Measurements from ENCODE around the gene HESX1. TPM values are rescaled to one million over a fixed set of nuclear protein-coding genes. Genes with fewer than 3 reads are reported as not detected.
A peak's percentile ranks its signal among the peaks of the same experiment; 100 is the strongest.

HESX1 gene
- total RNA-seq, 1 donor from 2014 or later: 42.1 TPM

GRCh38 chr3:57206423-57206822 is 6.6 kb upstream of the HESX1 start:
- no peaks in the 10 kb centered on the region for H4K20me1 ChIP-seq (ENCODE audit: low read depth)
- H3K27me3 Mint-ChIP-seq (ENCODE audit: insufficient read depth, low read depth): peaks cover 2% of the 10 kb centered on the region

GRCh38 chr3:57194641-57195040 is 5.1 kb downstream of the HESX1 start:
- Mint-ChIP-seq H3K4me3 (no peak overlapping the region), H3K36me3 (no peaks in the 10 kb centered on the region), H3K9me3 (no peaks in the 10 kb centered on the region), H3K27ac (no peak overlapping the region), H3K4me1 (peaks cover 8% of the 10 kb centered on the region), H3K27me3 (ENCODE audit: insufficient read depth, low read depth) (peaks cover 3% of the 10 kb centered on the region)
- Histone ChIP-seq H3K4me1 (peaks cover 37% of the 10 kb centered on the region), H3K4me2 (peak overlapping the region; percentile 79), H3K9ac (no peak overlapping the region), H4K20me1 (ENCODE audit: low read depth) (no peaks in the 10 kb centered on the region), H3K79me2 (ENCODE audit: low read depth) (peaks cover 46% of the 10 kb centered on the region), H3K9me3 (ENCODE audit: low read depth) (no peaks in the 10 kb centered on the region), H3F3A (ENCODE audit: low read depth) (peaks cover 57% of the 10 kb centered on the region), H3K27me3 (no peaks in the 10 kb centered on the region), H2AFZ (replicated peaks) (no peak overlapping the region), H3K36me3 (no peaks in the 10 kb centered on the region), H3K27ac (peak overlapping the region; percentile 47), H3K4me3 (peak overlapping the region; percentile 4)
- DNase-seq (ENCODE audit: low spot score): peak; percentile 72
- no peak for TF ChIP-seq EZH2 (IDR thresholded peaks at IDR 0.05)
- TF ChIP-seq CTCF (IDR thresholded peaks at IDR 0.05): no peak
- TF ChIP-seq EZH2phosphoT487 (IDR thresholded peaks at IDR 0.05): peak; percentile 58

More at GRCh38 chr3:57206423-57206822, 6.6 kb upstream of the HESX1 start:
- Histone ChIP-seq H3K4me3 (no peak overlapping the region), H3K4me1 (peaks cover 9% of the 10 kb centered on the region), H3F3A (ENCODE audit: low read depth) (peaks cover 13% of the 10 kb centered on the region), H3K9me3 (ENCODE audit: low read depth) (no peaks in the 10 kb centered on the region), H2AFZ (replicated peaks) (no peak overlapping the region), H3K79me2 (ENCODE audit: low read depth) (no peaks in the 10 kb centered on the region), H3K4me2 (no peak overlapping the region), H3K27ac (no peak overlapping the region), H3K27me3 (no peaks in the 10 kb centered on the region), H3K36me3 (no peaks in the 10 kb centered on the region), H3K9ac (no peak overlapping the region)
- Mint-ChIP-seq H3K36me3 (no peaks in the 10 kb centered on the region), H3K9me3 (no peaks in the 10 kb centered on the region), H3K27ac (no peak overlapping the region), H3K4me1 (no peaks in the 10 kb centered on the region), H3K4me3 (no peak overlapping the region)
- no peak for TF ChIP-seq EZH2 (IDR thresholded peaks at IDR 0.05)
- TF ChIP-seq CTCF (IDR thresholded peaks at IDR 0.05): no peak
- TF ChIP-seq EZH2phosphoT487 (IDR thresholded peaks at IDR 0.05): no peak
- DNase-seq (ENCODE audit: low spot score): no peak

GRCh38 chr3:57192028-57192427 is 7.8 kb downstream of the HESX1 start:
- peaks cover 20% of the 10 kb centered on the region for H3K79me2 ChIP-seq (ENCODE audit: low read depth)
- H3K36me3 Mint-ChIP-seq: no peaks in the 10 kb centered on the region
- H3K27ac ChIP-seq: no peak overlapping the region
- no peaks in the 10 kb centered on the region for H3K9me3 Mint-ChIP-seq
- H3K9ac ChIP-seq: no peak overlapping the region
- H3K4me3 Mint-ChIP-seq: no peak overlapping the region
- TF ChIP-seq EZH2phosphoT487 (IDR thresholded peaks at IDR 0.05) (no peak), CTCF (IDR thresholded peaks at IDR 0.05) (no peak), EZH2 (IDR thresholded peaks at IDR 0.05) (no peak)
- H3K9me3 ChIP-seq (ENCODE audit: low read depth): no peaks in the 10 kb centered on the region
- H3F3A ChIP-seq (ENCODE audit: low read depth): peaks cover 35% of the 10 kb centered on the region
- H2AFZ ChIP-seq (replicated peaks): no peak overlapping the region
- no peak for DNase-seq (ENCODE audit: low spot score)
- H3K4me1 ChIP-seq: peaks cover 25% of the 10 kb centered on the region
- no peaks in the 10 kb centered on the region for H3K36me3 ChIP-seq
- no peak overlapping the region for H3K4me2 ChIP-seq
- no peaks in the 10 kb centered on the region for H3K27me3 ChIP-seq
- peaks cover 1% of the 10 kb centered on the region for H3K27me3 Mint-ChIP-seq (ENCODE audit: insufficient read depth, low read depth)
- H3K4me3 ChIP-seq: no peak overlapping the region
- H3K4me1 Mint-ChIP-seq: peaks cover 7% of the 10 kb centered on the region
- H4K20me1 ChIP-seq (ENCODE audit: low read depth): no peaks in the 10 kb centered on the region
- no peak overlapping the region for H3K27ac Mint-ChIP-seq
